HG03469 (cell line): ENCODE data around the gene RAP2B.

Source experiments
- ATAC-seq: cut with Tn5 transposase; IDR thresholded peaks from one replicate; pipeline ENCODE4 v1.9.1; 2021; ENCODE audit warnings: mild to moderate bottlenecking, moderate library complexity, moderate number of reproducible peaks; ENCODE audit not compliant: unreplicated experiment

The RAP2B gene

DNA sequence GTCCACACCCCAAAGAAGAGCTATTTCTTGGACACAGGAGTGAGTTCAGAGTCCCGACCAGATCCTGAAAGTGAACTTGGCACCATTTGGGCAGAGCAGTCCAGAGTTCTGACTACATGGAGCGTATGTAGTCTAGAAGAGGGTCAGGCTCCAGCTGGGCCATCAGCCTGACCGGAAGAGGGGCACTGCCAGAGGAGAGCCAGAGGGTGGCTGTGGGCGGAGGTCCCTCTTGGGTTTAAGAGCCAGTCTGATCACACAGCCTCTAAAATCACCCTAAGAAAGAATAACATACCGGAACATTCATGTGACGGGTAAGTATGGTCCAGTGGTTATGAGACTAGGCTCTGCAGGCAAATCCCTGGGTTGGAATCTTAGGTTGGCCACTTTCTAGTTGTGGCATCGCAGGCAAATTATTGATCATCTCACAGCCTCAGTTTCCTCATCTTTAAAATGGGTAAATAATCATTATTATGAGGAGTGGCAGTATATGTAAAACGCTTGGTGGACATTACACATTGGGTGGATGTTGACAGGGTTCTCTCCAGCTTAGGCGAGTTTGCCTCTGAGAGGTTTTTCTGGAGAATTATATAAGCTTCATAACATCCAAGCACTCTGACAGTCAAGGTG is 2.1 kb upstream of the RAP2B start:
- ATAC-seq: no peak

DNA sequence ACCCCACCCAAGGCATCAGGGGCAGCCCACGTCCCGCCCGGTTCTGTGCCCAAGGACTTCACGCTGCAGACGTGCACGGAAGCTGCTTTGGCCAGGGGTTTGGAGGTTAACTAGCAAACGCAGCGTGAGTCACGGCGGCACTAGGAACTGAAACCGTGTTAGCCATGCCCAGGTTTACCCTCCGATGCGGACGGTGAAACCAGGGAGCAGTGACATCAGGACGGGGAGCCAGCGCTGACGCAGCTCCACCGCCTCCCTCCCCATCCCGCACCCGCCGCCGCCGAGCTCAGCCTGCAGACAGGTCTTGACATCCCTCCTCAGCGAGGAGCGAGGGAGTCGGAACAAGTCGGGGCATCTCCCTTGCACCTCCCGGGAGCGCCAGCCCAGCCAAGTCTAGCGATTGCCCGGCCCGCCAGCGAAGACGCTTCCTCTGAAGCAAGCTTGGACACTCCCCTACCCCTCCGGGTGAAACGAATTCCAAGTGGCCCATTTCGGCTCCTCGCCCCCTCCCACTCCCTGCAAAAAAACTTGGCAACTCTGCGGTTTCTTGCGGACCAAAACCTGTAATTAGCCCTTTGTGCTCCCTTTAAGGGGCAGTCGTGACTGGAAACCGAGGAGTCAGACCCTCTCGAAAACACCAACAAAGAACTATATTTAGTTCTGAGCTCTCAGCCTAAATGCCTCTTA is 1.4 kb upstream of the RAP2B start:
- peak; percentile 25 for ATAC-seq

DNA sequence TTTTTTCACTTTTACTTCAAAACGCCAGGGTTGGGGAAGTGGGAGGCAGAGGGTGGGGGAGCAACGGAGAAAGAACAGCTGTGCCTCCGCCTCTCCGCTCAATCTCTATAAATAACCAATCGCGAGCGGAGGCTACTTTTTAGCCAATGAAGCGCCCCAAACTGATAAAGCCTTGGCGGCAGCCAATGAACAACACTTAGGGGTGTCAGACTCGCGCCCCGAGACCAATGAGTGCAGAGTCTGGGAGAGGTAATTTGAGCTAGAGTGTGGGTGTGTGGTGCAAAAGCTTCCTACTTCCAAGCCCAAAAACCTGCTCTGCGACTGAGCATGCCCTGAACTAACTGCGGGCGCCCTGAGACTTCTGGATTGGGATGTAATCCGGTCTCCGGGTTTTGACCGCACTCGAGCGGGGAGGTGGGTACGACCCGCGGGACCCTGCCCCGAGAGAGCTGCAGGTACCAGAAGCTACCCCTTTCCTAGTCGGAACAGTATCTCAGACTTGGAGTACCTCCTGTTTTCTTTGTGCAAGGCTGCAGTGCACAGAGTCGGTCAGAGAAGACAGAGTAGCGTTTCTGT is 800 bp upstream of the RAP2B start:
- peak; percentile 80 for ATAC-seq

DNA sequence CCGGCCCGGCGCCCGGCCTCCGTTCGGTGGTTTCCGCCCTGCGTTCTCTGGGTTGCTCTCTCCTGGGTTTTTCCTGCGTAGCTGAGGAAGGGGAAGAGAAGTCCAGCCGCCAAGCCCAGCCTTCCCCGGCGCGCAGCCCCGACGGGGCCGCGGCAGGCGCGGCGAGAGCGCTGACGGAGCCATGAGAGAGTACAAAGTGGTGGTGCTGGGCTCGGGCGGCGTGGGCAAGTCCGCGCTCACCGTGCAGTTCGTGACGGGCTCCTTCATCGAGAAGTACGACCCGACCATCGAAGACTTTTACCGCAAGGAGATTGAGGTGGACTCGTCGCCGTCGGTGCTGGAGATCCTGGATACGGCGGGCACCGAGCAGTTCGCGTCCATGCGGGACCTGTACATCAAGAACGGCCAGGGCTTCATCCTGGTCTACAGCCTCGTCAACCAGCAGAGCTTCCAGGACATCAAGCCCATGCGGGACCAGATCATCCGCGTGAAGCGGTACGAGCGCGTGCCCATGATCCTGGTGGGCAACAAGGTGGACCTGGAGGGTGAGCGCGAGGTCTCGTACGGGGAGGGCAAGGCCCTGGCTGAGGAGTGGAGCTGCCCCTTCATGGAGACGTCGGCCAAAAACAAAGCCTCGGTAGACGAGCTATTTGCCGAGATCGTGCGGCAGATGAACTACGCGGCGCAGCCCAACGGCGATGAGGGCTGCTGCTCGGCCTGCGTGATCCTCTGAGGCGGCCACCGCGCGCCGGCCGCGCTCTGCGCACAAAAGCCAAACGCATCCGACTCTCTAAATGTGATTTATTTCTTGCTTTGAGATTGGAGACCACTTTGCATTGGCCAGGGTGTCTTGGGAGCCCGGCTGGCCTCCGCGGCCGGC is 727 bp downstream of the RAP2B start:
- peak; percentile 0 for ATAC-seq

DNA sequence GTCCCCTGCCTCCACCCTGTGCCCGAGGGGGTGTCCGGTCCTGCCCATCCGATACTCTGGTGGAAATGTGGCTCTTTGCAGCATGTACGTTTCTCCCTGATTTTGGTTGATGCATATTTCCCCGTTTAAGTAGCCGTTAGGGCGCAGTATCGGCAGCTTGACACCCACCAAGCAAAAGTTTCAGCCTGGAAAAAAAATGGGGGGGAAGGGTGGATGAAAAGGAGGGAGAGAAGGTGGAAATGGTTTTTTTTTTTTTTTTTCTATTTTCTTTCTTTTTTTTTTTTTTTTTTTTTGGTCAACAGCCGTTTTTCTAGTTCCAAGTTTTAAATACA is 1.3 kb downstream of the RAP2B start:
- ATAC-seq: no peak

DNA sequence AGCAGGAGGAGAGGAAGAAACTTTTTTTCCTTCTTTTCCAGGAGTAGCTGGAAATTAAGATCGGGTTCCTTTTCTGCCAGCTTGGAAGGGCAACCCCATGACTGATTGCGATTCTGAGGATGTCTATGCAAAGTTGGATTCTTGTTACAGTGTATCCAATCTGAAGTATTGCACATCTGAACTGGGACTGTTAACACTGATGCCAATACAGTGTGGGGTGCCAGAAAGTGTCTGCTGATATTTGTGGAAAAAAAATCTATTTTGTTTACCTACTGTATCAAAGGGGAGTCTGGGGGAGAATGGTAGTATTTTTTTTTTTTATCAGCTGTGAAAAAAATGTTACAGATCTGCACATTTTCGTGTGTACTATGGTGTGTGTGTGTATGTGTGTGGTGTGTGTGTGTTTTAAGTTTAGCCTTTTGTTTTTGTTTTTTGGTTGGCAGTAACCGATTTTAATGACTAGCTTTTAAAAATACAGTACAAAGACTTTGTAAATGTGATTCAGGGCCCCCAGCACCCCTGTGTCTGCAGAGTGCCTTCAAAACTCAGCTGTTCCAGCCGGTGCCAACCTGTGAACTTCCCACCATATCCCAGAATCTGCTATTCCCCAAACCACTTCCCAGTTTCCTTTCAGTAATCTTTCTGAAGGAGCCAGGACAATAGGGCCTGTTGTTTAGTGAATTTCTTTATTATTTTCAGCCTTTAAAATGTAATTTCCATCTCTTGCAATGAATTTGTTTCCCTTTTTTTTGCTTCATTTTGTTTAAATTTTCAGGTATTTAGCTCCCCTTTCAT is 1.9 kb downstream of the RAP2B start:
- ATAC-seq: no peak

DNA sequence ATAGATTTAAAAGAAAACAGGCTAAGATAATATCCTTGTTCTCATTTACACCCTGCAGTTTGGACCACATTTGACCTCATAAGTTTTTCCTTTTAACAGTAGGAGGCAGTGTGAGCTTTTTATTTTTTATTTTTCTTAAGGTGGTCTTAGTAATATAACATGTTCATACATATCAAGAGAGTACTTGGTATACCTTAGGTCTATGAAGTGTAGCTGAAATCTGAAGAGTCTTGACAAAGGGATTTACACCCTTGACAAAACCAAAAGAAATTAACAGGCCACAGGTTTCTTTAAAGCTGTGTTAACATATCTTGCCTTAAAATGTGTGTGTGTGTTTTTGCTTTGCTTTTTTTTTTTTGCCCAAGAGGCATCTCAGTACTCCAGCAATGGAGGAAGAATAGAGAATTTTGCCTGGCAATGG is 3.2 kb downstream of the RAP2B start:
- ATAC-seq: no peak

DNA sequence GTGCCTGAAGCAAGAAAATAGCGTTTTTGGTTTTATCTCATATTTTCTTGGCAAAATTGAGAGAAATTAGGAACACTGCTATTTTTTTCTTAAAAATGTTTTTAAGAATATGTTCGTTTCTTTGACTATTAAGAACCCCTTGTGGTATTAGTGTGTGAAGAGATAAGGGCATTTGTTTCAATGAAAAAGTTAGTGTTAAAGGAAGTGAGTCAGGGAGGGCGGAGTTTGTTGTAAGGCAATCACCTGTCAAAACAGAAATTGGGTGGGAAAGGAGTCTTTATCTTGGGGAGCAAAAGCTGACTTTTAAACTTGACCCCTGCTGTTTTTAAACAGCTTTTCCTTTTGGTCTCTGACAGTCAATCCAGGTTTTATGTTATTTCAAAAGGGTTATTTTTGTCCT is 4.2 kb downstream of the RAP2B start:
- ATAC-seq: no peak

DNA sequence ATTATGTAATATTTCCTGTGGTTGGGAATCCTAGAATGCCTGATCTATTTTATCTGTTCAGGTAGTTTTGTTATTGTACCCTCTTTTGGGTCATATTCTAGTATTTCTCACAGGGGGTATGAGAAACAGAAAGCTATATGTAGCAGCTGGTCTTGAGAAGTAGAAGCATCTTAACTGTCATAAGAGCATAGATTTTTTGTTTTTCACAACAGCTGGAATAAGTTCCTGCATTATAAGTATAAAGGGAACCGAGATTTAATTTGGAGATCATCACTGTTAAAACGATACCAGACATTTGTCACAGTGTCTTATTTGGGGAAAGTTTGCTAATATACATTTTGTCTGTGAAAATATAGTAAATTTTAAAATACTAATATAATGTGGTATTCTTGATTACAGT is 4.8 kb downstream of the RAP2B start:
- no peak for ATAC-seq

DNA sequence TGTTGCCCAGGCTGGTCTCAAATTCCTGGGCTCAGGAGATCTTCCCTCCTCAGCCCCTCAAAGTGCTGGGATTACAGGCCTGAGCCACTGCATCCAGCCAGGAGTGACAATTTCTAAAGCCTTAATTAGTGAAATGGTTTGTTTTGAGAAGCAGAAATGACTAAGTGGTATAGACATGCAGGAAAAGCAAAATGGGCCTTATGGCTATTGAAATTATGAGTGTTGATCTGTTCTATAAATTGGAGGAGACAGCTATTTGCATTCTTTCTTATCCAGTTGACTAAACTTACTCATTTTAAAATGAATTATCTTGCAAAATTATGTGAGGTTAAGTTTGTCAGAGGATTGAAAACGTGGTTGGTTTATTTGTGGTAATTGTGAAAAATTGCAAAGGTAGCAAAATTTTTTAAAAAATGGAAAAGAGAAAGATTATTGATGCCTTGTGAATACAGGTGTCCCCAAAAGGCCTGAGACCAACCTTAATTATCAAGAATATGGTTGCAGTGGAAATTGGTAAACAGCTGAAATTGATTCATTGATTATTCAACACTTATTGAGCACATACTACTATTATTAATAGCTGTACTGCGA is 7.9 kb downstream of the RAP2B start:
- no peak for ATAC-seq

DNA sequence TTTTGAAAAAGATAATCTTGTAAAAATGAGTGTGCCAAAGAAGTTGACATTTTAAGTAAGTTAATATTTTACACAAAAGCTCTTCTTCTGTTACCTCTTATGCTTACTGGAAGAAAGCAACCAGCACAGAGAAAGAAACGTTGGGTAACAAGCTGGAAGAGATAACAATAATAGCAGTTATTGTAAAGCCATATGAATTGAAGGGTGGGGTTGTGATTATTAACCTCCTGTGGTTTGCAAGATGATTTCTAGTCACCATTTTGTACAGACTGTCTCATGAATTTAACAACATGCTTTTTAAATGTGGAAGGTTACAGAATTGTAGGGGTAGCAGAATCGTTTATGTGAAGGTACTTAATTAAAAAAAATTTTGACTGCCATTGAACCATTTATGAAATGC is 9.2 kb downstream of the RAP2B start:
- ATAC-seq: no peak

DNA sequence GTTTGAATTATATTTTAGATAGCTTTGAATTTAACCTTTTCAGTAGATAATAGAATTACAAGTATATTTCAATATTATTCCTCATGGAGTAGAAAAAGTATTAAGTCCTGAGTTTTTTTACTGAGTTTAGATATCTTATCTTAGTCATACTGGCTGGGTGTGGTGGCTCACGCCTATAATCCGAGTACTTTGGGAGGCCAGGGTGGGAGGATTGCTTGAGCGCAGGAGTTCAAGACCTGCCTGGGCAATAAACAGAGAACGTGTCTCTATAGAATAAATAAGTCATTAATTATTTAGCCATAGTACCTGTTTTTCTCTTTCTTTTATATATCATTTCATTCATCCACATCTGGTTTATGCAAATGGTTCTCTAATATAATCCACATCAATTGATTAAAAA is 9.9 kb downstream of the RAP2B start:
- ATAC-seq: no peak

DNA sequence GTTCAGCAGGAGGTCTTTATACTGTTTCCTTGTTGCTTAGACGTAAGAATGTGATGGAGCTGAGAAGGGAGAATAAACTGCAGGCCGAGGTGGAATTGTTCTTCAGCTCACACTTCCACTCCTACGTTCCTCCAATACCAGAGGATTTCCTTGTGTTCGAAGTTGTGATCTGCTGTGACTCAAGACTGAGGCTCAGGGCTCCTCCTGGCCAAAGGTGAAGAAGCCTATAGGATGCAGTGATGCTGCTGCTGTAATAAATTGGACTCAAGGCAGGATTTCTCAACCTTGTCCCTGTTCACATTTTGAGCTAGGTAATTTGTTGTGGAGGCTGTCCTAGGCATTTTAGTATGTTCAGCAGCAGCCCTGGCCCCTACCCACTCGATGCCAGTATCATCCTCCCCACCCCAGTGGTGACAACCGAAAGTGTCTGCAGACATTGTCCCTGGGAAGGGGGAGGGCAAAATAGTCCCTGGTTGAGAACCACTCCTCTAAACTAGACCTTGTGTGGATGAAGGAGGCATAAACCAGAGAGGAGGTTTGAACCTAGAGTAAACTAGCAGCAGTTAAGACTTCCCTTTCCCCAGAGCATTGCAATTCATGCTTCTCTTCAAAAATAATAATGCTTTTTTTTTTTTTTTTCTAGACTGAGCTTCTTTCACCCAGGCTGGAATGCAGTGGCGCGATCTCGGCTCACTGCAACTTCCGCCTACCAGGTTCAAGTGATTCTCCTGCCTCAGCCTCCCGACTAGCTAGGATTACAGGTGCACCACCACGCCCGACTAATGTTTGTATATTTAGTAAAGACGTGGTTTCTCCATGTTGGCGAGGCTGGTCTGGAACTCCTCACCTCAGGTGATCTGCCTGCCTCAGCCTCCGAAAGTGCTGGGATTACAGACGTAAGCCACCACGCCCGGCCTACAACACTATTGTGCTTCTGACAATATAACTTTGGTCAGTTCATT is 11.1 kb downstream of the RAP2B start:
- ATAC-seq: no peak

DNA sequence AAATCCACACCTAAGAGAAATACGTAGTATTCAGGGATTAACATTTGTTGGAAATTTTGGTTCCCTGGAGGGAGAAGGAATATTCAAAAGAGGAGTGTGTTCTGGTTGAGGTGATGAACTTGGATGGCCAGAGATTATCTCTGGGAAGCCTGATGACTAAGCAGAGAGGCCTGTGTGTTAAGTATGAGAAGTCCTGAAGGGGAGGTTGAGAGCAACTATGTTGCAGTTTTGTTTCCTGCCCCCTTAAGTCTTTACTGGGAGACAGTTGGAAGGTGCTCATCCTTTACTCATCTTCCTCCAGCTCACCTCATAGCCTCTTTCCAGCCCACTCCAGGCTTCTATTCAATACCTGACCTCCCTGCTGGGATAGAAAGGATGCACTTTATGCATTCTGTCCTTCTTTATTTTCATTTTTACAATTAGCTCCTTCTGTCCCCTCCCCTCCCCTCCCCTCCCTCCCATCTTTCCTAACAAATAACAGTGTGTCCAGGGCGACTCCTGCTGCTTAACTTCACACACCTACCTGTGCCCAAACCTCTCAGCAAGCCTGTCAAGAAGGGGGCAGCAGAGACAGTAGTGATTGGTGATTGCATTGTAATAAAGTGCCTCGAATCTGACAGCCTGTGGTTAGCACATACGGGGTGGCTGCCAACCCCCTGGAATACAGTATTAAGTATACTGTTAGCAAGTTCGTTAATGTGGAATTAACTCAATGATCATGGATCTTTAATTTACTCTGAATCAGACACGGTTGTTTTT is 11.9 kb downstream of the RAP2B start:
- no peak for ATAC-seq

DNA sequence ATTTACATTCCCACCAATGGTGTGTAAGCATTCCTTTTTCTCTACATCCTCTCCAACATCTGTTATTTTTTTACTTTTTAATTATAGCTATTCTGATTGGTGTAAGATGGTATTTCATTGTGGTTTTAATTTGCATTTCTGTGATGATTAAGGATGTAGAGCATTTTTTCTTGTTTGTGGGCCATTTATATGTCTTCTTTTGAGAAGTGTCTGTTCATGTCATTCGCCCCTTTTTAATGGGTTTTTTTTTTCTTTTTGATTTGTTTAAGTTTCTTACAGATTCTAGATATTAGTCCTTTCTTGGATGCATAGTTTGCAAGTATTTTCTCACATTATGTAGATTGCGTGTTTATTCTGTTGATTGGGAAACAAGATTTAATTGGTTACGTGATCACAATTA is 14.2 kb downstream of the RAP2B start:
- ATAC-seq: no peak

DNA sequence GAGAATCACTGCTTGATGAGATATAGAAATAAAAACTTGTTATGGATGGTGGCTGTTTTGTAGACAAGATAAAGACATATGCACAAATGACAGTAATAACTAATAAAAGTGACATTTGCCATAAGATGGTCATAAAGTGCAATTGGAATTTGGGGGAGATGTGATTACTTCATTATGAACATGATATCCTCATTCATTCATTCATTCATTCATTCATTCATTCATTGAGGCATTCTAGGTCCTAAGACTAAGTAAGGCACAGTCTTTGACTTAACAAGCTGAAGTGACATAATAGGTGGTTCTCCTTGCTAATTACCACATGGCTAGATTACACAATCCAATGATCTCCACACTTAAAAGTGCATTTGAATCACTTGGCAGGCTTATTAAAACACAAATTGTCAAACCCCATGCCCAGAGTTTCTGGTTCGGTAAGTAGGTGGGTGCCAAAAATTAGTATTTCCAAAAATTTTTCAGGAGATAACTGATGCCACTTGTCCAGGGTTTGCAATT is 18.9 kb downstream of the RAP2B start:
- ATAC-seq: no peak

DNA sequence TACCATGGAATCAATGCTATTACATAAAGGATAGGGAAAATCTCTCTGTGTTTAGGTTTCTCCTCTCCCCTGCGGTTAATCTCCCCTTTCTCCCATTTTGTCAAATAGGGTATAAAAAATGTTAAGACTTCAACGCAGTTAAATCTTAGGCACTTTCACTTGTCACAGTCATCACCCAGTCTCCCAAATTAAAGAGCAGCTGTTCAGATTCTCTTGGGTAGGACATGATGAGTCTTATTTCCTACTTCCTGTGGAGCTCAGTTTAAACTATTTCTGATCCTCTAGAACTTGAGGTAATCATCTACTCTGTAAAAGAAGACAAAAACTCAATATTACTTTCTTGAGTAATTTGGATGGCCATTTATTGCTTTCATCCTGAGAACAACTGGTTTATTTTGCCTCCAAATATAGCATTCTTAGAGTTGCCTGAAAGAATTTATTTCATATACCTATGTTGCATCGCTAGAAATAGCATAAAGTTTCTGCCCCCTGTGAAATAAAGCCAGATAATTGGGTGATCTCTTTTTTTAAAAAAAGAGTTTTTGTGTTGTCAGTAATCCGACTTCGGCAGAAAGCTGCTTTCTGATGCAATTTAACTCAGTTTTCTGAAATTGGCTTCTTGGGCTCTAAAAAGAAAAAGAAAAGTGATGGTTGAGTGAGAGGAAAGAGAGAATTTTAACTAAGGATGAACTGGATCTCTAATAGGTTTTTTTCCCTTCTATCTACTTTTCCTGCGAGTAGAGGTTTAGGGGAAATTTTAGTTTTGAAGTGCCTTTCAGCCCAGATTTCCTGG is 20.7 kb downstream of the RAP2B start:
- no peak for ATAC-seq

DNA sequence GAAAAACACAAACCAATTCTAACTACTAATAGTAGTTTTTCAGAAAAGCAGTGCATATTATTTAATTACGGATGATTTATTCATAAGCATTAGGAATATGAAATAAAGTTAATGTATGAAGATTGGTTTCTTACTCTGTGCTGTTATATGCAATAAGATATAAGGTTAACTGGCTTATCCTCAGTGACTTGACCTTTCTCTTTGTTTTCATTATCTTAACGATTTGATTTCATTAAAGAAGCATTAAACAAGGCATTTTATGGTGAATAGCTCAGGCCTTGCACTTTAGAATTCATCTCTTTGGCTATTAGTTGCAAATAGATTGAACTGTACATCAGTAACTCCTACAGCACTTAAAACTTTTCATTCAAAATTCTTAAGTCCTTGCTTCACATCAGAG is 28.9 kb downstream of the RAP2B start:
- no peak for ATAC-seq
